ENCODE data around the gene CHRM5.

Gene CHRM5, protein sequence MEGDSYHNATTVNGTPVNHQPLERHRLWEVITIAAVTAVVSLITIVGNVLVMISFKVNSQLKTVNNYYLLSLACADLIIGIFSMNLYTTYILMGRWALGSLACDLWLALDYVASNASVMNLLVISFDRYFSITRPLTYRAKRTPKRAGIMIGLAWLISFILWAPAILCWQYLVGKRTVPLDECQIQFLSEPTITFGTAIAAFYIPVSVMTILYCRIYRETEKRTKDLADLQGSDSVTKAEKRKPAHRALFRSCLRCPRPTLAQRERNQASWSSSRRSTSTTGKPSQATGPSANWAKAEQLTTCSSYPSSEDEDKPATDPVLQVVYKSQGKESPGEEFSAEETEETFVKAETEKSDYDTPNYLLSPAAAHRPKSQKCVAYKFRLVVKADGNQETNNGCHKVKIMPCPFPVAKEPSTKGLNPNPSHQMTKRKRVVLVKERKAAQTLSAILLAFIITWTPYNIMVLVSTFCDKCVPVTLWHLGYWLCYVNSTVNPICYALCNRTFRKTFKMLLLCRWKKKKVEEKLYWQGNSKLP

DNA sequence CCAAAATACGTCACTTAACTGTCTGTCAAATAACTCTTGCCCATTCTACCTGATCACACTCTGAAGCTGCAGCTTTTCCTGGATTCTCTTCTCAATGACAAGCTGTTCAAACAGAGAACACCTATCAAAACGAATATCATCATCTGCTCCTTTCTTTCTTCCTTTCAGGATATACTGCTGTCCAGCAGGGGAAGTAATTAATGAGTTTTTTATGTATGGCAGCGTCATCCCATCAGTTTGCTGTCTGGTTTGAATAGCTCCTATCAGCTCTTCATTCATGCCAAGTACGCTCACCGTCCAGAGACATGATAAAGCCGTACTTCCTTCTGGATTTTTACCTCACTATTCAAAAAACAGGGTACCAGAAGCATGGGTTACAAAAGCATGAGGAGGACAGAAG is at the start of gene CHRM5:
Gene CHRM5 (plus strand): TSS at position 274 of the 400 bp plus-strand sequence. CDS start 94,221 bp downstream, outside the sequence.
- DNase-seq (ENCODE audit: low read depth in 2 of 2) = no peak

DNA sequence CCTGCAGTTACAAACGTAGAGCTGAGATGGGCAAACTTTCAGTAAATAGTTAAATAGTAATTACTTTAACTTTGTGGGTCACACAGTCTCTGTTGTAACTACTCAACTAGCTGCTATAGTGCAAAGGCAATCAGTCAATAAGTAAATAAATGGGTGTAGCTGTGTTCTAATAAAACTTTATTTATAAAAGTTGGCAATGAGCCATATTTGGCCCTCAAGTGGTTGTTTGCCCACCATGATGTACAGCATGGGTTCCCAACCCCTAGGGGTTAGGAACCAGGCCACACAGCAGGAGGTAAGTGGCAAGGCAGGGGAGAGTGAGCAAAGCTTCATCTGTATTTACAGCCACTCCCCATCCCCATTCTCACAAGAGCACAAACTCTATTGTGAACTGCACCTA is 44.9 kb upstream of the CHRM5 start:
- no peak for DNase-seq (ENCODE audit: low read depth in 2 of 2)

DNA sequence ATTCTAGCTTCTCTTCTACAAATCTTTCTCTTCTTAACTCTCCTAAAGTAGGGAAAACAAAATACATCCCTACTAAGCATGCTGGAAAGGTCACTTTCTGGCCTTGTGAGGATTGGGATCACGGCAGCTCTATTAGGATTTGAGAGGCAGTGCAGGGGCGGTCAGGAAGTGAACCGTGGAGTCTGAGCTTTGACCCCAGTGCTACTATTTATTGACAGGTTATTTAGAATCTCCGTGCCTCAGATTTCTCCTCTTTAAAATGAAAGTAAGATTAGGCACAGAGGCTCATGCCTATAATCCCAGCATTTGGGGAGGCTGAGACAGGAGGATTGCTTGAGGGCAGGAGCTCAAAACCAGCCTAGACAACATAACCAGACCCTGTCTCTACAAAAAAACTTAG is 42.0 kb upstream of the CHRM5 start:
- no peak for DNase-seq (ENCODE audit: low read depth in 2 of 2)

DNA sequence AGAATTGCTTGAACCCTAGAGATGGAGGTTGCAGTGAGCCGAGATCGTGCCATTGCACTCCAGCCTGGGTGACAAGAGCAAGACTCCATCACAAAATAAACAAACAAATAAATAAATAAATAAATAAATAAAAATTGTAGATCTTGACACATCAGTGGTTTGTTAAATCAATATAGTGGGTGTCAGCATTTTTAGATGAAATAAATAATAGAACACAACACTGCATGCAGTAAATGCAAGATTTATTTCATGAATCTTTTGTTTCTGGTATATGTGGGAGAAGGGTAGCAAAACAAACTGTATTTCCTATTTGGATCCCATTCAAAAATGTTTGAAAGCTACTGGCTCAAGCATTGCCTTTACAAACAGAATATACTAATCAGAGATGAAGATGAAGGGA is 35.6 kb upstream of the CHRM5 start:
- no peak for DNase-seq (ENCODE audit: low read depth in 2 of 2)

DNA sequence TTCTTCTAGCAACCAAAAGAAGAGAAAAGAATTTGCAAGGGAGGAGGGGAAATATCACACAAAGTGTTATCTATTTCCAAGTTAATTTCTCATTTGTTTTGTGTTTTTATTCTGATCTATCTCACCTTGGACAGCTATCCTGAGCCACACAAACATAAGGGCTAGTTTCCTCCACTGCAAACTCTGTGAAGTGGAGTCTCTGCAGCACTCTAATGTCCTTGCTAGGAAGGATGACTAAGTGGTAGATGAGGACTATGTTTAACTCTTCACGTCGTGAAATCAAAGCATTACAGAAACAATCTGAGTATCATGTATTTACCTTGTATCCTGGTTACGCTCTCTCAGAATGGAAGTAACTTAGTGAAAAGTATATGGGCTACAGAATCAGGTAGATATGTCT is 33.9 kb upstream of the CHRM5 start:
- DNase-seq (ENCODE audit: low read depth in 2 of 2) = no peak

DNA sequence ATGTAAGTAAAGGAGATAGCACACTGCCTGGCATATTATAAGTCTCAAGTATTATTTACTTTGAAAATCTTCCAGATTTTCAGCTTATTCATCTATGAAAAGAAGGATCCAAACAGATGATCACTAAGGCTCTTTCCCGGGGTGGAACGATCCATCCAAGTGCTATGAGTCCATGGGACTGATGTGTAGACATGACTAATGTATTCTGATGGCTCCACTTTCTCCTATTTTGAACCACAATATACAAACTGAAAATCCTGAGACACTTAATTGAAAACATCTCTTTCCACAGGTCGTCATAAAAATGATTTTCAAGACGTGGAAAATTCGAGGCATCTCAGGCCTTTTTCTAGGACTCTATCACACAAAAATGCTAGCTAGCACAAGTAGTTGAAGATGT is 33.4 kb upstream of the CHRM5 start:
- DNase-seq (ENCODE audit: low read depth in 2 of 2) = no peak

DNA sequence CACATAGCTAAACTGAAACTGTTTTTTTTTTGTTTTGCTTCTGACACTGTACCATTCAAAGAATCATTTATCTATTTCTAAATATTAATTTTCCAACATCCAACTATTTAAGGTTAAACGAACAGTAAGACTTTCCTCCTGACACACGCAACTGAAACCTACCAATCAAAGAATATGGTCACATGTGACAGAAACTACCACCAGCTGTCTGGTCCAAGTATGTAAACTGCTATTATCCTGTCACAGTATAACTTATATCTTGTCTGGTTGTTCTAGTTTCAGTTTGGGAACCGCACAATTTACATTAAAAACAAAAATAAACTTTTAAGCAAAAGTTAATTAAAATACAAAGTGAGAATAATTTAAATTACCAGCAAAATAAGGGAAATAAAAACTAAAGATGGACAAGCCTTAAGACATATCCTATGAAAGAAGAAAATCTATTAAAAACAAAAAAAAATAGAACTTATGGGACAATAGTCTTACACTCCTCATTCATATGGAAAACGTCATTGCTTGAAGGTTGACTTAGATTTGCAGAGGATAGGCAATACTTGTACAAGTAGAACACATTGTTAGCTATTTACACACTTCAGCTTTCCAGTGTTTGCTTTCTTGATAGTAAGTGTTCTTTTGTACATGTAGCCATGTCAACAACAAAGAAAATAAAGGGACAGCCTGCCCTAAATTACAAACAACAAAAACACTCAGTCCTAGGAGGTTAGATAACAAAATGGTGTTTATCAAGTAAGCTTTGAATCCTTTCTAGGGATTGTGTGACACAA is 26.8 kb upstream of the CHRM5 start:
- no peak for DNase-seq (ENCODE audit: low read depth in 2 of 2)

DNA sequence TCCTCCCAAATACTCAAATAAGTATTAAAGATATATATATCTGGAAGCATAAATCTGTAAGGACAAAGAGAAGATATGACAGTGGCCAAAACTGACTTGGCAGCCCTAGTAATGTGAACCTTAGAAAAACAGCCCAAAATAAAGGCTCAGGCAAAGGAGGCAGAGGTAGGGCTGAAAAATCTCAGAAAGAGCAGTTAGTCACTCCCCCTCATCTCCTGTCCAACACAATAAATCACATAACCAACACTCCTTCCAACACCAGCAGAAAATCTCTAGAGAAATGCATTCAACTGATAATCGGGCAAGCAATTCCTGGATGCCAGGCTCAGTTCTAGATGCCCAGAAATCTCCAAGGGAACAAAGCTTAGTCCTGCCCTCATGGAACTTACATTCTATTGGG is 22.1 kb upstream of the CHRM5 start:
- DNase-seq (ENCODE audit: low read depth in 2 of 2) = no peak

DNA sequence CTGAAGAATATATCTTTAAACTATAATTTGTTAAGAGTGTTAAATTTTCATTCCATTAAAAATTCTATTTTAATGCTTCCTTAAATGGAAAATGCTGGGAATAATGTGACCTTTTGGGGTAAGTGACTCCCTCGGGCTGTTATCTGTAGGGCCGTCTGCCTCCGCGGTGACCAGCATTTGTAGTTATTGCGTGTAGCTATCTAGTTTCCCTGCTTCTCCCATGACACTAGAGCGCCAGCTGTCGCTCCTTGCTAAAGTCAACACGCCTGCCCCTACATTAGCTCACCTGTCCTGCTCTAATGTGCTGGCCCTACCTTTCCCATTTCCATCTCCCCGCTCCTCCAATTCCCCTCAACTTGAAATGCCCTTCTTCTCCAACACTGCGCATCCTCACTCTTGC is 12.4 kb upstream of the CHRM5 start:
- no peak for DNase-seq (ENCODE audit: low read depth in 2 of 2)

DNA sequence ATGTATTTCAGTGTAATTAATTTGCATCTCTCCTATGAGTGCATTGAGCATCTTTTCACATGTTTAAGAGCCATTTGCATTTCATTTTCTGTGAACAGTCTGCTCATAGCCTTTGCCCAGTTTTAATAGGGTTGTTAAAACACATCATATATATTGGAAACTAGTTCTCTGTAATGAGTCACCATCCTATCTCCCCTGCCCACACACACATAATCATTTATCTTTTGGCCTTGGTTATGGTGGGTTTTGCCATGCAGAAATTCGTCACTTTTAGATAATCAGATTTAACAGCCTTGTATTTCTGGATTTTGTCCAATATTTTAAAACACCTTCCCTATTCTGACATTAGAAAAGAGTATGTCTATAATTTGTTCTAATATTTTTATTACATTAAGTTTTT is 11.9 kb upstream of the CHRM5 start:
- DNase-seq (ENCODE audit: low read depth in 2 of 2) = no peak

DNA sequence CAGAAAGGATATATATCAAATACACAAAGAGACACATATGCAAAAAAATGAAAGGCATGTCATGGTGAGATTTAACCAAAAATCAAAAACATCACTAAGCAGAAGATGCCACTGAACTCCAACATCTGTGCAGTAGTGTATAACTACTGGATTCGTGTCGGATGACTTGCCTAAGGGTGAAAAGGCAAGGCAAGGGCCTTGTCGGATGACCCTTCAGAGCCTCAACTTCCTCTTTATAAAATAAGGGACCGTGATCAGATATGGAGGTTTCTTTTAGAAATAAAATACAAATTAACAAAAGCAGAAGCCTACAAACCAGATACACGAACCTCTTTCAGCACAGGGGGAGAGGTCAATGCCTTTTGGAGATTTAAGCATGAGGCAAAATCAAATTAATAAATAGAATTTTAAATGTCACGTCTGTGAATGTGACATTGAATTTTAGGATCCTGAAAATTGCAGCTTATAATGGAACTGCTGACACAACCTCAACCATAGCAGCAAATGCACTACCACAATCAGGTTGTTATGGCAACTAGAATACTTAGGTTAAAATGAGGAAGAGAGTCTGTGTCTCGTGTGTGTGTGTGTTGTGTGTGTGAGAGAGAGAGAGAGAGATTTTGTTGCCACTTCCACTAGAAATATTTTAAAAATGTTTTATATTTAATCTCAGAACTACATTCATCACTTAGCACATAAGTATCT is 8.3 kb upstream of the CHRM5 start:
- DNase-seq (ENCODE audit: low read depth in 2 of 2) = no peak

DNA sequence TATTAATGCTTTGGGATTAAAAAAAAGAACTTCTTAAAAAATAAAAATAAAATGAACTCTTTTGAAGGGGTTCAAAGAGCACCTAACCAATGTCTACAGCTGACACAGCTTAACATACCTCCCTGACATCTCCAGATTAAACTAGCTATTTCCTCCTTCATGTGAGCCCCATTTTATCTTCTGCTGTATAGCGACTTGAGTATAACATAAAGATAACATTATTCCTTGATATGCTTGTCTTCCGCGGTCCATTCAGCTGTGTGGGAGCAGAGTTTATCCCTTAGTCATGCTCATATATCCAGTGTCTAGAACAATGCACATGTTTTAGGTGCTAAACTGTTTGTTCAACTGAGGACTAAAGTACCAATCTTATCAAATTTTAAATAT is 7.8 kb upstream of the CHRM5 start:
- DNase-seq (ENCODE audit: low read depth in 2 of 2) = no peak

DNA sequence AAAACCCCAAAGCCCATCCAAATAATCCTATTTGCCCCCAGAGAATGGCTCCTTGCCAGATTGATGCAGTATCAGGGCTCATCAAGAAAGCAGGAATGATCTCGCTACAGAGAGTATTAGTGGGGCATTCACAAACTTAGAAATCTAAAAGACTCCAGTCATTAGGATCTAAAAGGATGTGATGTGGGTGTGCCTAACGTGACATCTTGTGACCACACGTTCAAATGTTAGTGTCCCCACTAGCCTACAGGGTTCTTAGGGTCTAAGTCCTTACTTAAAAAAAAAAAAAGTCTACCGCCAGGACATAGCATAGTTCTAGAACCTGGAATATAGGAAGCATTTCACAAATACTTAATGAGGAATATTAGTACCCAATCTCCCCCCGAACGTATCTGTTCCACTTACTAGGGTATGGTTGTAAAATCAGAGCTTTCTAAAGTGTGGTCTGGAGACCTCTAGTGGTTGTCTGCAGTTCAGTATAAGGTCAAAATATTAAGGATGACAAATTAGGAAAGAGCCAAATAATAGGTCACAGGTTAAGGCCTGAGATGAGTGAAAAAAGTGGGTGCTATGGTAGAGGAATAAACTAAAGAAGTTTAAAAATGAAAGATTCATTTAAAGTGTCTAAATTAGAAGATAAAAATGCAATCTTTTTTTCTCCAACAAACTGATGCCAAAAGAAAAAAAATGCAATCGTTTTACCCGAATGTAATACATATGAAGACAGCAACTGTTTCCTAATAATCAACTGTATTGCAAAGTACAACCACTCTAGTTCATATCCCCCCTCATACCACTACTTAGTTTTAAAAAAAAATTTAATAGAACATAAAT is 4.2 kb upstream of the CHRM5 start:
- no peak for DNase-seq (ENCODE audit: low read depth in 2 of 2)

DNA sequence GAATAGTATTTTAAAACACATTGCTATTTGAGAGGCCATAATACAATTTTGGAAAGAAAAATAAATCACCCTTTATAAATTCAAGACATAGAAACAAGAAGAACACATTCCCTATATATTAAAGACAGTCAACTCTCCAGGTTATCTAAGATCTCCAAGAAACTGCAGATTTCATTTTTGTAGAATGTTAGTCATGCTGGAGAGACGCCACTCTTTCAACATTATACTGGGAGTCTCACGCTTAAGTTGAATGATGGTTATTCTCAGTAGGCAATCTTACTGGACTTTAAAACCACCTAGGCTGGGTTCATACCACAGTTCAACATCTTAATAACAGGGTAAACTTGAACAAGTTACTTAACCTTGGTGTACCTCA is 3.6 kb upstream of the CHRM5 start:
- DNase-seq (ENCODE audit: low read depth in 2 of 2) = no peak

DNA sequence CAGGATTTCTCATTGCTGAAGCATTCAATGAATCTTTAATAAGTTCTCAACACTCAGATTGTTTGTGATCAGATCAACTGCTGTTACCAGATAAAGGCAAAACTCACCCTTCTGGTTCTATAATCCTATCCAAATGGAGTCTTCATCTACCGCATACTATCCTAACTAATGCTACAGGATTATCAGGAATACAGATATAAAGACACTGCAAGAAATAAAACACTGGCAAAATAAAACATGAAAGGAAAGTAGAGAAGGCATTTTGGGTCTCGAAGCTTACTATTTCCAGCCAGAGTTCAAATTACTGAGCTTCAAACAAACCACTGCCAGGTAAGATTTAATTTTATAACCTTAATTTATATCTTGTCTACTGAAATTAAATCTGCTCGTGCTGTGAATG is 524 bp downstream of the CHRM5 start:
- DNase-seq (ENCODE audit: low read depth in 2 of 2) = no peak

DNA sequence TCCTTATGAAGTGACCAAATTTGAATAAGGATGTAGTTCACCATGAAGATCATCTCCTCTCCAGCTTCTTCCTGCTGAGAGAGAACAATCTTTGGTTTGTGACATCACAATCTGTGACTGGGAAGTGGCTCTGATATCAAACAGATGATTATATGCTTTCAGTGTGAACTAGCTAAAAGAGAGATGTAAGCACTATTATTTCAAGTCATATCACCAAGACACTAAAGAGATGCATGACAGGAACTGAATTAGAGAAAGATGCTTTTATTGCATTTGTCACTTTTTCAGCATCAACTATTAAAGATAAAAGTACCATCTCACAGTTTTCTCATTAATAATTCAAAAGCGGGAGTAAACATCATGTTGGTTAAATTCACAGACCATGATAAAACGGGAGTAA is 3.5 kb downstream of the CHRM5 start:
- no peak for DNase-seq (ENCODE audit: low read depth in 2 of 2)

DNA sequence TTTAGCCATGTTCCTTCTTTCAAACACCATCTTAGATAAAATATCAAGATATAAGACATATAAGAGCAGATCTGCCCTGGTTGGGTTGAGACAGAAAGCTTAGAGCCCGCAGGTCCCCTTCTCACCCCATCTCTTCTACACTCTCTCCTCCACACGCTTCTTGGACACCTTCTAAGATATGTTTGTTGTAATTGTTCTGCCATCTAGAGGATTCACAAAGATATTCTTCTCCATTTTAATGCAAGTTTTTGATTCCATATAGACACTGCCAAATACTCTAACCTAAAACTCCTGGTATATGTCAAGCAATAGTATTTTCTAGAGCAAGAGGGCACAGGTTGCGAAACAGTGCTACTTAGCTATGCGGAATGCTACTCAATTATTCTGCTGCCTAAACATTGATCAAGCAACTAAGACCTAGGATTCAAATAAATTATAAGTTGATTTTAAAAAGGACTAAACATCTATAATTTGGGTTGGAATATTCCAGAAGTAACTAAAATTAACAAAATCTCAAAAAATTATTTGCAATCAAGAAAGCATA is 6.8 kb downstream of the CHRM5 start:
- no peak for DNase-seq (ENCODE audit: low read depth in 2 of 2)

DNA sequence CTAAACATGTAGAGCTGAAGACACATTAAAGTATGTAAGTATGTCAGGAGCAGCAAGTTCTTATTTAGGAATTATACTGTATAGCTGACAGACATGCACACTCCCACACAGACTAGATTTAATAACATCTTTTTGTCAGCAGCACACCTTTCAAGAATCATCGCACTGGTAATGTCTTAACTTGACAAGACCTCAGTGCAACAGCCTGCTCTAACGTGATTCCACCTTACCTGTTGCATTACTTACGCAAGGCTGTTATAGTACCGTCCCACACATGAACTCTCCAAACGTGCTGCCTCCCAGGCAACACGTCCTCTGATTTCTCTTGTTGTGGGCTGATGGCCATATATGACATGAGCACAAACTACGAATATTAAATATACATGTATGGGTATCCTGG is 11.9 kb downstream of the CHRM5 start:
- DNase-seq (ENCODE audit: low read depth in 2 of 2) = no peak

DNA sequence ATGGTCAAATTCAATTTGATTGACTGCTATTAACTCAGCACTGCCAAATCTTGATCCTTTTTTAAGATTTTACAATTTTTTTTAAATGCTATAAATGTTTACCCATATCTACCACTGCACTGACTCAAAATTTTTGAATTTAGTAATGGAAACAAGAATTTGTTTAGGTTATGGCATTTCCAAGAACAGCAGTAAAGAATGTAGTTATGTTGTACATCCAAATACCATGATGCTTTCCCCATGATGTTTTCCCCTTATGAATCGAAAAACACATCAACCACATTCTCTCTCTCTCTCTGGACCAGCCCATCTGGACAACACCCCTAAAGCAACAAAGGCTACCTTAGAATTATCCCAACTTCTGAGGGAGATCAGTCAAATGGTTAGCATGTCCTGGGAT is 14.2 kb downstream of the CHRM5 start:
- no peak for DNase-seq (ENCODE audit: low read depth in 2 of 2)

DNA sequence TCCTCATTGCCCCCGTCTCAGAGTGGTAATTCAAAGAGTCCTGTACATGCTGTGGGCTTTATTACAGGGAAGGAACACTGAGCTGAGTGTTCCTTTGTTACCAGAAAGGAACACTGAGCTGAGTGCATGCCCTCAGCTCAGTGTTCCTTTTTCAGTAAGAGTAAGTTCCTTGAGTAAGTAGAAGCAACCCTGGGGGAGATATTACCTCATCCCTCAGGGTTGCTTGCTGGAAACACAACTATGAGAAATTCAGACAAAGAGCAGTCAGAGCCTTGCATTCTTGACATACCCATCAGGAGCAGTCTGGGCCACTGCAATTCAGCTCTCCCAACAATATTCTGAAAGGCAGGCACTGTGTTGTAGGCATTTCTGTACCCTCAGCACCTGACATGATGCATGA is 17.0 kb downstream of the CHRM5 start:
- DNase-seq (ENCODE audit: low read depth in 2 of 2) = no peak

DNA sequence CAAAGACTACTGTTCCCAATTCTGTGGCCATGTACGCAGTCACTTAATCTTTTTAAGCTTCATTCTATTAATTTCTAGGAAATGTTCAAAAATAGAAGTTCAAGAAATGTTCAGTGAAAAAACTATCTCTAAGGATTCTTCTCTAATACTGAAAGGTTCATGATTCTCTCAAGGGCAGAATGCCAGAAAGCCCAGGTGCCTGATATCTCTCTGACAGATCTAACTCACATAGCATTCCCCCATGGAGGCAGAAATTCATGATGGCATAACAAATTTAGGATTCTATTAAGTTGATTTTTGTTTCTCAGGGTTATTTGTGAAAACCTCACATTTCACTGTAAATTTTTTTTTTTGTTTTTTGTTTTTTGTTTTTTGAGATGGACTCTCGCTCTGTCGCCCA is 17.5 kb downstream of the CHRM5 start:
- no peak for DNase-seq (ENCODE audit: low read depth in 2 of 2)

All from stimulated activated CD8-positive, alpha-beta memory T cell treated with anti-CD3 and anti-CD28 coated beads, Interleukin-2, amount 100 ng/mL, for 48 hours (primary cell).